Measurements from ENCODE around the gene RMC1. TPM values are rescaled to one million over a fixed set of nuclear protein-coding genes. Genes with fewer than 3 reads are reported as not detected.

RMC1 gene
- total RNA-seq, 6 experiments from 2014 or later = 17.3 to 19.9 (median 19.4) TPM

- DNase-seq = no peak
- no peaks in the 10 kb centered on the region for H3K9me3 Mint-ChIP-seq
- peaks cover 4% of the 10 kb centered on the region; the same call in 1 of the 2 replicates for H3K27me3 Mint-ChIP-seq (ENCODE audit: insufficient read depth)
- peaks cover 8% of the 10 kb centered on the region for H3K4me1 Mint-ChIP-seq (ENCODE audit: low read depth)
- H3K27ac Mint-ChIP-seq = no peak overlapping the region
- no peak for TF ChIP-seq CTCF (IDR thresholded peaks at IDR 0.05)
- peaks cover 10% of the 10 kb centered on the region for H3K36me3 Mint-ChIP-seq (ENCODE audit: low read depth)
- H3K4me3 Mint-ChIP-seq = no peak overlapping the region
Measured at GRCh38 chr18:23493654-23494053, 9.7 kb upstream of the RMC1 start.

- no peak overlapping the region for H3K27ac Mint-ChIP-seq
- peaks cover 10% of the 10 kb centered on the region for H3K36me3 Mint-ChIP-seq (ENCODE audit: low read depth)
- DNase-seq = no peak
- H3K9me3 Mint-ChIP-seq = no peaks in the 10 kb centered on the region
- no peak overlapping the region for H3K4me3 Mint-ChIP-seq
- H3K4me1 Mint-ChIP-seq (ENCODE audit: low read depth) = peaks cover 20% of the 10 kb centered on the region
- H3K27me3 Mint-ChIP-seq (ENCODE audit: insufficient read depth) = peaks cover 4% of the 10 kb centered on the region; the same call in 1 of the 2 replicates
- no peak for TF ChIP-seq CTCF (IDR thresholded peaks at IDR 0.05)
Measured at GRCh38 chr18:23494992-23495391, 8.3 kb upstream of the RMC1 start.

GRCh38 chr18:23495723-23496440 is 7.4 kb upstream of the RMC1 start:
- H3K36me3 Mint-ChIP-seq (ENCODE audit: low read depth) = peaks cover 2% of the 10 kb centered on the region
- H3K9me3 Mint-ChIP-seq = no peaks in the 10 kb centered on the region
- no peak overlapping the region for H3K4me3 Mint-ChIP-seq
- peaks cover 2% of the 10 kb centered on the region; the same call in 1 of the 2 replicates for H3K27me3 Mint-ChIP-seq (ENCODE audit: insufficient read depth)
- TF ChIP-seq CTCF (IDR thresholded peaks at IDR 0.05) = no peak
- no peak overlapping the region for H3K27ac Mint-ChIP-seq
- DNase-seq = no peak
- peaks cover 20% of the 10 kb centered on the region for H3K4me1 Mint-ChIP-seq (ENCODE audit: low read depth)

GRCh38 chr18:23498117-23498516 is 5.2 kb upstream of the RMC1 start:
- peaks cover 30% of the 10 kb centered on the region for H3K4me1 Mint-ChIP-seq (ENCODE audit: low read depth)
- H3K27ac Mint-ChIP-seq = no peak overlapping the region
- no peaks in the 10 kb centered on the region for H3K36me3 Mint-ChIP-seq (ENCODE audit: low read depth)
- TF ChIP-seq CTCF (IDR thresholded peaks at IDR 0.05) = no peak
- peaks cover 2% of the 10 kb centered on the region; the same call in 1 of the 2 replicates for H3K27me3 Mint-ChIP-seq (ENCODE audit: insufficient read depth)
- no peak for DNase-seq
- H3K4me3 Mint-ChIP-seq = no peak overlapping the region
- H3K9me3 Mint-ChIP-seq = no peaks in the 10 kb centered on the region

- H3K4me1 Mint-ChIP-seq (ENCODE audit: low read depth) = peaks cover 30% of the 10 kb centered on the region
- H3K36me3 Mint-ChIP-seq (ENCODE audit: low read depth) = no peaks in the 10 kb centered on the region
- H3K27ac Mint-ChIP-seq = no peak overlapping the region
- peak; percentile 95 for TF ChIP-seq CTCF (IDR thresholded peaks at IDR 0.05)
- no peak overlapping the region; the same call in 1 of the 2 replicates for H3K4me3 Mint-ChIP-seq
- H3K27me3 Mint-ChIP-seq (ENCODE audit: insufficient read depth) = peaks cover 2% of the 10 kb centered on the region; the same call in 1 of the 2 replicates
- H3K9me3 Mint-ChIP-seq = no peaks in the 10 kb centered on the region
- DNase-seq = peak; percentile 80
Measured at GRCh38 chr18:23498877-23499276, 4.4 kb upstream of the RMC1 start.

Data from HFFc6 (cell line).